ENCODE data around the gene ABCB9. TPM values are rescaled to one million over a fixed set of nuclear protein-coding genes. Genes with fewer than 3 reads are reported as not detected.

ABCB9 gene
- total and polyA plus RNA-seq, 2 of the 8 experiments (the other 6 are each of a cell fraction or from before 2014, with no cell fraction given) = 3.8 to 8.0 TPM

GRCh38 chr12:122966743-122967550, 684 bp upstream of the ABCB9 start (continued):
- no peak for TF ChIP-seq USF2 (IDR thresholded peaks at IDR 0.05; ENCODE audit: low read length)

Measured in H1 (cell line).